Pancreas (tissue), 10 donors: Measurements from ENCODE around the gene NCK1. TPM values are rescaled to one million over a fixed set of nuclear protein-coding genes. Genes with fewer than 3 reads are reported as not detected.

ENCODE experiments used
- ATAC-seq, 4 donors: fragments of 200-7000 bp; cut with Tn5 transposase; one replicate each; pipeline versions ENCODE4 v1.8.0 to v1.9.1; 2020; ENCODE audit warnings: mild to moderate bottlenecking in 4 of 4, moderate library complexity in 4 of 4
- DNase-seq, 6 donors: peaks; one replicate each; pipeline ENCODE4 v3.0.0-alpha.2; 2020
- FAIRE-seq: peaks from 2 replicates; lab custom pipeline; 2012; peaks lifted over from hg19 to GRCh38; lab: Jason Lieb, UNC
- H3K27ac ChIP-seq, 4 donors: fragments of 200-600 bp; sonication (generic); 1 replicate in 3 of 4; 2 replicates in 1 of 4; pipeline versions ENCODE4 v1.5.0 to v1.8.0; 2020
- H3K27me3 ChIP-seq, 4 donors: fragments of 200-600 bp; one replicate each; pipeline ENCODE4 v1.8.0; 2021
- H3K36me3 ChIP-seq, 3 donors: fragments of 200-600 bp; sonication (generic) in 1 of 3; one replicate each; pipeline versions ENCODE4 v1.5.0 to v1.8.0; 2020 to 2021
- H3K4me1 ChIP-seq, 3 donors: fragments of 200-600 bp; one replicate each; pipeline ENCODE4 v1.8.0; 2021
- H3K4me3 ChIP-seq, 4 donors: fragments of 200-600 bp; sonication (generic) in 2 of 4; one replicate each; pipeline versions ENCODE4 v1.5.0 to v1.8.0; 2020 to 2021
- H3K9me3 ChIP-seq, 4 donors: fragments of 200-600 bp; one replicate each; pipeline ENCODE4 v1.8.0; 2021
- CTCF ChIP-seq, 4 donors: fragments of 200-600 bp; sonication (generic) in 3 of 4; IDR thresholded peaks; one replicate each; pipeline versions ENCODE4 v1.5.0 to v1.8.0; 2021; ENCODE audit warnings: antibody characterized with exemption in 4 of 4
- WGBS, 2 donors: extraction: QIAGEN DNeasy Blood & Tissue Kit; methylation state at CpG; one replicate each; pipeline ENCODE4 v1.1.7; 2013; 5-methylcytosine and 5-hydroxymethylcytosine counted together
- intact Hi-C, 3 donors: fragments of 100-400 bp; cut with DNase I; formaldehyde crosslinking; loops; one replicate each; pipeline versions ENCODE4 v1.11.1 to v1.14.2; 2022
- polyA plus RNA-seq, 2 donors: library from polyadenylated mRNA; stranded (reverse); fragments of 200-250 nt; gene quantifications; one replicate each; pipeline ENCODE4 v1.2.3, GENCODE V29; 2013
- total RNA-seq, 6 donors: library from RNA; stranded (reverse); fragmentation: NEBNext Ultra II Directional in 4 of 6; extraction: Animal tissue kit (Norgen Biotek cat#: 25700) in 4 of 6; gene quantifications; one replicate each; pipeline versions ENCODE4 v1.2.1 to v1.2.4, GENCODE V29; 2021 to 2023
- donor health status: healthy with polysubstance abuse.
- donor health status: DM: no; HTN: no; CAD: no; lungs with moderate emphysema.
- donor health status: DM: no; HTN: no; CAD: no.
- donor health status: control.
- donor health status: control.
- donor health status: Bipolar disorder and iron deficiency.
- donor health status: DM: yes; HTN: yes; CAD: no.
- donor health status: DM: no; HTN: no; CAD: no.
- donor health status: DM: no; HTN: no; CAD: no.
- donor health status: DM: yes; HTN: yes; CAD: no.

NCK1 gene
- total and polyA plus RNA-seq, 8 donors: 5.4 to 28.3 (median 10.8) TPM

DNA sequence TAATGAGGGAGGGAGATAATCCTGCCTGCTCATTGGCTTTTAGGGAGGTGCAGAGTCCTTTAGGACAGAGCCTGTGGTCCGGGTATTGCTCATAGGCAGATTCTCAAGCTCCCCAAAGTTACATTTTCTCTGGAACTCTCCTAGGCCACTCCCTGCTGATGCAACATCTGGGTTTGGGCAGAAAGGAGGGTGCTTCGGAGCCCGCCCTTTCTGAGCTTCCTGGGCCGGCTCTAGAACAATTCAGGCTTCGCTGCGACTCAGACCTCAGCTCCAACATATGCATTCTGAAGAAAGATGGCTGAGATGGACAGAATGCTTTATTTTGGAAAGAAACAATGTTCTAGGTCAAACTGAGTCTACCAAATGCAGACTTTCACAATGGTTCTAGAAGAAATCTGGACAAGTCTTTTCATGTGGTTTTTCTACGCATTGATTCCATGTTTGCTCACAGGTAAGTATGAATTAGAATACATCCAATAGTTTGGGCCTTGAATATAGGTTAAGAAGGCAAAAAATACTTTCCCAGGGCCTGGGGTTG, 95.8 kb downstream of the NCK1 start, which contains the start of gene IL20RB:
TSS of gene IL20RB (plus strand) at position 233 of the 538 bp plus-strand sequence. CDS start at position 364, 131 bp downstream.
- FAIRE-seq: no peak
- intact Hi-C loops: no loop called here
- no peak within 1 kb of the TSS for H3K27ac ChIP-seq
- ATAC-seq: peak in 1 of 4 donors; percentile 35
- DNase-seq: no peak
- 93 to 98% methylated on average over 7 of the region's 7 CpGs for WGBS, 2 donors
- H3K9me3 ChIP-seq: no peaks in the 10 kb centered on the region
- H3K36me3 ChIP-seq: no peaks in the 10 kb centered on the region
- no peak within 1 kb of the TSS for H3K4me3 ChIP-seq
- no peak for TF ChIP-seq CTCF (IDR thresholded peaks at IDR 0.05)
- peaks cover 0 to 11% (median 0%) of the 10 kb centered on the region in 3 donors for H3K4me1 ChIP-seq
- no peaks in the 10 kb centered on the region for H3K27me3 ChIP-seq

DNA sequence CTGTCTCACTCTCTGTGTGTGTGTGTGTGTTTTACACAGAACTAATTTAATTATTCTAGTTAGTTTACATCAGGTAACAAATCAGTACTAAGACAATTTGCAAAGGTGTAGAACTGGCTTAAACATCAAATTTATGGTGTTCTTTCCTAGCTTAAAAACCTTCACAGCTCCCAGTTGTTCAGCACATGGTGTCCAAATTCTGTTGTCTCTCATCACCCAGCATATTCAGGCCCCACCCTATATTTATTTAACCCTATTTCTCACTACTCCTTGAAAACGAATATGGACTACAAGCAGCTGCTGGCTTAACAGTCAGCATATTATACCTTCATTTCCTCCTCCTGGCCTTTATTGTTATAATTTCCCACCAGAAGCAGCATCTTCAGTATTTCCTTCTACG, 96.9 kb downstream of the NCK1 start:
- 69 to 73% methylated on average over 2 of the region's 2 CpGs for WGBS, 2 donors
- Histone ChIP-seq H3K9me3 (no peaks in the 10 kb centered on the region), H3K27me3 (no peaks in the 10 kb centered on the region), H3K27ac (no peak overlapping the region), H3K4me3 (no peak overlapping the region), H3K36me3 (no peaks in the 10 kb centered on the region), H3K4me1 (peaks cover 0 to 11% (median 0%) of the 10 kb centered on the region in 3 donors)
- FAIRE-seq (no peak), ATAC-seq (no peak), DNase-seq (no peak)
- TF ChIP-seq CTCF (IDR thresholded peaks at IDR 0.05): no peak
- intact Hi-C loops: no loop called here

- no peak for FAIRE-seq
- Histone ChIP-seq H3K4me3 (no peak overlapping the region), H3K4me1 (peaks cover 0 to 11% (median 0%) of the 10 kb centered on the region in 3 donors), H3K36me3 (no peaks in the 10 kb centered on the region), H3K27me3 (no peaks in the 10 kb centered on the region), H3K27ac (no peak overlapping the region), H3K9me3 (no peaks in the 10 kb centered on the region)
- intact Hi-C loops: no loop called here
- DNase-seq: no peak
- ATAC-seq: no peak
- 91 to 97% methylated on average over 6 of the region's 6 CpGs for WGBS, 2 donors
- TF ChIP-seq CTCF (IDR thresholded peaks at IDR 0.05): no peak
Observed at GRCh38 chr3:136959599-136959998, 97.6 kb downstream of the NCK1 start.

DNA sequence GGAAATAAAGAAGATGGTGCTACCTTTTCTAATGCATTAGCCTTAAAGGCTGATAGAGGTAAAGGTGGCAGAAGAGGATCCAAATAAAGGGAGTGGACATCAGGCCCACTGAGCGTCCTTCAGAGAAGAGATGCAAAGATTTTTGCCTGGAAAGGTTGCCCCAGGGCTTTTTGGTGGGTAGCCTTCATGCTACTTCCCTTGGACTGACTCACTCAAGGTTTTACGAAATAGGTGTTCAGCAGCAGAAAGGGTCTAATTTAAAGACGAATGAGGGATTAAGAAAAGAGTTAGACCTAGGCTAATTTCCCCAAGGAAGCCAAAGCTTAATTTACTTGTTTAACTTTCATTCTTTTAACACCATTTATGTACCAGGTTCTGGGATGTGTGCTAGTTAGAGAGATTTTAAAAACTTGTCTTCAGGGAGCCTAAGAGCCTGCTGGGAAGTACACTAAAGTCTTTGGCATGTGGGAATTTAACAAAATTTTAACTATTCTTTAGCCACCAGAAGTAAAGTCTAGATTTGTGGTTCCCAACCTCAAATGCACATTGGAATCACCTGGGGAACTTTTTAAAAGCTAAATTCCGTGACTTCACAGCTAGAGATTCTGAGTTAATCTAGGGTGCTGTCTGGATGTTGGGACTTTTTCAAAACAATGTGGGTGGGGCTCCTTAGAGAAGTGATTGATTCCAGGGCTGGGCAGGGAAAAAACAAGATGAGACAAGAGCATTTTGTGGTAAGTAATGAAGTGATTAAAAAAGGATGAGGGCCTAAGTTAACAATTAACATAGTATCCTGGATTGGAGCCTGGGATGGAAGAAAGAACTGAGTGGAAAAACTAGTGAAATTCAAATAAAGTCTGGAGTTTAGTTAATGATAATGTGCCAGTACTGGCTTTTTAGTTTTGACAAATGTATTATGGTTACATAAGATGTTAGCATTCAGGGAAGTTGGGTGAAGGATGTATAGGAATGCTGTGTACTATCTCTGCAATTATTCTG, 99.1 kb downstream of the NCK1 start:
- no peaks in the 10 kb centered on the region for H3K9me3 ChIP-seq

More for the DNA sequence above, 99.1 kb downstream of the NCK1 start:
- Histone ChIP-seq H3K27ac (peak overlapping the region in 1 of 4 donors; percentile 4), H3K4me3 (no peak overlapping the region), H3K4me1 (peaks cover 0 to 6% (median 0%) of the 10 kb centered on the region in 3 donors), H3K36me3 (no peaks in the 10 kb centered on the region), H3K27me3 (no peaks in the 10 kb centered on the region)
- WGBS, 2 donors: 76 to 79% methylated on average over 4 of the region's 4 CpGs
- intact Hi-C loops: no loop called here
- FAIRE-seq (no peak), ATAC-seq (no peak), DNase-seq (no peak)
- no peak for TF ChIP-seq CTCF (IDR thresholded peaks at IDR 0.05)
